HEK293T (cell line): Measurements from ENCODE around the gene PML.

ENCODE experiments used
- BHLHE40 ChIP-seq: fragments of 450-650 bp; IDR thresholded peaks from 2 replicates; pipeline ENCODE4 v1.6.1; 2016; ENCODE audit warnings: mild to moderate bottlenecking, moderate library complexity, borderline replicate concordance
- ELF4 ChIP-seq: fragments of 450-650 bp; IDR thresholded peaks from 2 replicates; pipeline ENCODE4 v1.6.1; 2017; ENCODE audit warnings: antibody characterized with exemption
- FOXA1 ChIP-seq: fragments of 450-650 bp; IDR thresholded peaks from 2 replicates; pipeline ENCODE4 v1.6.1; 2016; ENCODE audit warnings: mild to moderate bottlenecking
- HDGF ChIP-seq: fragments of 450-650 bp; IDR thresholded peaks from 2 replicates; pipeline ENCODE4 v1.6.1; 2017; ENCODE audit warnings: antibody characterized with exemption, borderline replicate concordance

GRCh38 chr15:74024687-74025086, 30.2 kb downstream of the PML start:
- no peak for TF ChIP-seq HDGF
- no peak for TF ChIP-seq FOXA1
- TF ChIP-seq ELF4: no peak
- no peak for TF ChIP-seq BHLHE40
